Lung (tissue), 12 donors: ENCODE results near the gene PAK6. TPM values are rescaled to one million over a fixed set of nuclear protein-coding genes. Genes with fewer than 3 reads are reported as not detected.

Experiments used
- ATAC-seq: fragments of 200-7000 bp; cut with Tn5 transposase; one replicate; pipeline ENCODE4 v1.9.1; 2020; ENCODE audit warnings: moderate number of reproducible peaks; ENCODE audit not compliant: insufficient read depth, low FRiP score
- DNase-seq, 3 donors: peaks; one replicate each; pipeline ENCODE4 v3.0.0-alpha.2; 2013 to 2017
- H3K27ac ChIP-seq, 2 donors: one replicate each; pipeline ENCODE4 v1.5.1; 2013; ENCODE audit warnings: mild to moderate bottlenecking in 2 of 2, moderate library complexity in 2 of 2, control low read depth in 1 of 2, inconsistent platforms in 1 of 2, low read depth in 1 of 2, low read length in 1 of 2
- H3K27me3 ChIP-seq, 3 donors: one replicate each; pipeline ENCODE4 v1.5.1; 2013; ENCODE audit warnings: low read length in 2 of 3; ENCODE audit not compliant: control insufficient read depth in 3 of 3, insufficient read depth in 3 of 3
- H3K36me3 ChIP-seq, 4 donors: one replicate each; pipeline ENCODE4 v1.5.1; 2013; ENCODE audit warnings: low read length in 4 of 4, mild to moderate bottlenecking in 1 of 4, moderate library complexity in 1 of 4; ENCODE audit not compliant: control insufficient read depth in 4 of 4, insufficient read depth in 4 of 4
- H3K4me1 ChIP-seq, 5 donors: one replicate each; pipeline ENCODE4 v1.5.1; 2013; ENCODE audit warnings: low read length in 5 of 5, mild to moderate bottlenecking in 2 of 5, moderate library complexity in 1 of 5; ENCODE audit not compliant: control insufficient read depth in 5 of 5, insufficient read depth in 5 of 5
- H3K4me3 ChIP-seq: one replicate; pipeline ENCODE4 v1.5.1; 2013; ENCODE audit warnings: mild to moderate bottlenecking, control low read depth, moderate library complexity
- H3K9ac ChIP-seq, 2 donors: one replicate each; pipeline ENCODE4 v1.5.1; 2013; ENCODE audit warnings: low read length in 2 of 2, control low read depth in 1 of 2; ENCODE audit not compliant: insufficient read depth in 1 of 2
- H3K9me3 ChIP-seq, 4 donors: one replicate each; pipeline ENCODE4 v1.5.1; 2013; ENCODE audit warnings: low read length in 3 of 4, mild to moderate bottlenecking in 1 of 4, moderate library complexity in 1 of 4; ENCODE audit not compliant: control insufficient read depth in 4 of 4, insufficient read depth in 3 of 4
- CTCF ChIP-seq: IDR thresholded peaks from 2 replicates; pipeline ENCODE4 v1.5.1; 2012; ENCODE audit warnings: mild to moderate bottlenecking; ENCODE audit errors: control extremely low read depth, extremely low read depth
- WGBS, 2 donors: extraction: QIAGEN DNeasy Blood & Tissue Kit; methylation state at CpG; one replicate each; pipeline ENCODE4 v1.1.7; 2013; 5-methylcytosine and 5-hydroxymethylcytosine counted together
- polyA plus RNA-seq, 2 donors: library from polyadenylated mRNA; stranded (reverse); fragments of 200-250 nt; gene quantifications; one replicate each; pipeline ENCODE4 v1.2.1, GENCODE V29; 2013
- total RNA-seq, 2 donors: library from RNA; depleted of rRNA in 1 of 2; stranded (reverse); fragments of >200 nt in 1 of 2; gene quantifications; one replicate each; pipeline ENCODE4 v1.2.1, GENCODE V29; 2014 to 2021
- donor health status: control.
- donor health status: control.
- donor health status: Bipolar disorder and iron deficiency.
- donor health status: healthy.
- donor health status: DM: yes; HTN: yes; CAD: no.

PAK6 gene
- total and polyA plus RNA-seq, 4 donors: 5.8 to 10.4 (median 7.2) TPM

- peaks cover 0 to 2% (median 0%) of the 10 kb centered on the region in 4 donors for H3K9me3 ChIP-seq
- H3K27me3 ChIP-seq: peaks cover 0 to 4% (median 0%) of the 10 kb centered on the region in 3 donors
- no peak overlapping the region for H3K9ac ChIP-seq
- 89% methylated on average over 13 to 14 of the region's 14 CpGs for WGBS, 2 donors
- H3K27ac ChIP-seq: no peak overlapping the region
- ATAC-seq (no peak), DNase-seq (no peak)
- H3K4me1 ChIP-seq: peaks cover 0 to 19% (median 6%) of the 10 kb centered on the region in 5 donors
- no peaks in the 10 kb centered on the region for H3K36me3 ChIP-seq
- no peak overlapping the region for H3K4me3 ChIP-seq
- TF ChIP-seq CTCF: no peak
These were observed 2.7 kb downstream of the PAK6 start for GRCh38 chr15:40241269-40242212.

- no peak for TF ChIP-seq CTCF
- no peak for DNase-seq
- H3K4me1 ChIP-seq: peaks cover 0 to 19% (median 6%) of the 10 kb centered on the region in 5 donors
These were observed 3.3 kb downstream of the PAK6 start for GRCh38 chr15:40242213-40242599.

GRCh38 chr15:40242601-40243000, 3.7 kb downstream of the PAK6 start:
- WGBS, 2 donors: 94 to 97% methylated on average over 5 of the region's 5 CpGs
- no peak for DNase-seq
- no peak for ATAC-seq

More at GRCh38 chr15:40242213-40242599, 3.3 kb downstream of the PAK6 start:
- no peaks in the 10 kb centered on the region for H3K36me3 ChIP-seq
- H3K9me3 ChIP-seq: peaks cover 0 to 2% (median 0%) of the 10 kb centered on the region in 4 donors
- no peak for ATAC-seq
- H3K9ac ChIP-seq: no peak overlapping the region
- no peak overlapping the region for H3K4me3 ChIP-seq
- H3K27me3 ChIP-seq: peaks cover 0 to 4% (median 0%) of the 10 kb centered on the region in 3 donors
- 94 to 95% methylated on average over 10 of the region's 10 CpGs for WGBS, 2 donors
- no peak overlapping the region for H3K27ac ChIP-seq

More at GRCh38 chr15:40242601-40243000, 3.7 kb downstream of the PAK6 start:
- Histone ChIP-seq H3K36me3 (no peaks in the 10 kb centered on the region), H3K9ac (no peak overlapping the region), H3K27me3 (peaks cover 0 to 3% (median 0%) of the 10 kb centered on the region in 3 donors), H3K9me3 (peaks cover 0 to 2% (median 0%) of the 10 kb centered on the region in 4 donors), H3K27ac (no peak overlapping the region), H3K4me3 (no peak overlapping the region), H3K4me1 (peaks cover 0 to 19% (median 6%) of the 10 kb centered on the region in 5 donors)
- TF ChIP-seq CTCF: no peak
